Right cardiac atrium (tissue), 5 donors: ENCODE data around the gene KPNA4. TPM values are rescaled to one million over a fixed set of nuclear protein-coding genes. Genes with fewer than 3 reads are reported as not detected.

Experiments
- ATAC-seq, 2 donors: fragments of 200-7000 bp; cut with Tn5 transposase; one replicate each; pipeline versions ENCODE4 v1.8.0 to v1.9.1; 2020; ENCODE audit warnings: moderate library complexity in 2 of 2, mild to moderate bottlenecking in 1 of 2
- DNase-seq, 3 donors: peaks; one replicate each; pipeline ENCODE4 v3.0.0-alpha.2; 2020
- H3K27ac ChIP-seq: one replicate; pipeline ENCODE4 v1.5.1; 2013; ENCODE audit warnings: mild to moderate bottlenecking, low read length, control low read depth, moderate library complexity
- H3K27me3 ChIP-seq: one replicate; pipeline ENCODE4 v1.6.1; 2013; ENCODE audit not compliant: control insufficient read depth, insufficient read depth
- H3K4me1 ChIP-seq: one replicate; pipeline ENCODE4 v1.6.1; 2013; ENCODE audit warnings: low read length; ENCODE audit not compliant: control insufficient read depth, insufficient read depth
- H3K4me3 ChIP-seq: one replicate; pipeline ENCODE4 v1.5.1; 2013; ENCODE audit warnings: low read length, control low read depth
- H3K9me3 ChIP-seq: one replicate; pipeline ENCODE4 v1.6.1; 2013; ENCODE audit warnings: low read length; ENCODE audit not compliant: control insufficient read depth
- WGBS: extraction: QIAGEN DNeasy Blood & Tissue Kit; methylation state at CpG from one replicate; pipeline ENCODE4 v1.1.7; 2013; 5-methylcytosine and 5-hydroxymethylcytosine counted together
- intact Hi-C, 4 donors: fragments of 100-400 bp; cut with DNase I; formaldehyde crosslinking; loops; one replicate each; pipeline versions ENCODE4 v1.11.0 to v1.14.0; 2022 to 2023
- polyA plus RNA-seq: library from polyadenylated mRNA; stranded (reverse); fragments of 200-250 nt; gene quantifications from one replicate; pipeline ENCODE4 v1.2.3, GENCODE V29; 2013
- total RNA-seq, 4 donors: library from RNA; stranded (reverse); fragmentation: NEBNext Ultra II Directional; extraction: Animal tissue kit (Norgen Biotek cat#: 25700); gene quantifications; one replicate each; pipeline ENCODE4 v1.2.1, GENCODE V29; 2021
- donor health status: healthy with polysubstance abuse.
- donor health status: DM: no; HTN: yes; CAD: no.
- donor health status: DM: no; HTN: no; CAD: no.
- donor health status: DM: no; HTN: yes; CAD: no; lungs with severe emphysema.
- donor health status: DM: yes; HTN: yes; CAD: no.

KPNA4 gene
- total and polyA plus RNA-seq, 5 donors = 27.9 to 132 (median 101) TPM

DNA sequence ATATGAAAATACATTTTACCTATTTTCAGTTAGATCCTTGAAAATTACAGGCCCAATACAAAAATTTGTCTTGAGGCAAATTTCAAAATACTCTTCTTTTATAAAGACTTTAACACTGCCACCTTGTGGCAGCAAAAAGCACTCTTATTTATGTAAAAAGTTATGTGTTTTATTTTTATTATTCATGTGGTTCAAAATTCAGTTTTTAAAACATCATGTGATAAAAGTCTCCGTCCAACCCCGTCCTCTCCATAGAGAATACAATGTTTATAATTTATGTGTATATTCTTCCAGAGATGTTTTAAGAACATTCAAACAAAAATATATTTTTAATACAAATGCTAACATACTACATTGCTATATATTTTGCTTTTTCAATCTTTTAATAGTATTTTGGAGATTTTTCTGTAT, 78.9 kb downstream of the KPNA4 start:
- H3K27ac ChIP-seq = no peak overlapping the region
- DNase-seq (no peak), ATAC-seq (no peak)
- intact Hi-C loops = no loop called here
- no peaks in the 10 kb centered on the region for H3K27me3 ChIP-seq
- whole genome bisulfite sequencing = 12% methylated on average over 2 of the region's 2 CpGs
- H3K9me3 ChIP-seq = no peaks in the 10 kb centered on the region
- no peak overlapping the region for H3K4me3 ChIP-seq
- no peaks in the 10 kb centered on the region for H3K4me1 ChIP-seq

DNA sequence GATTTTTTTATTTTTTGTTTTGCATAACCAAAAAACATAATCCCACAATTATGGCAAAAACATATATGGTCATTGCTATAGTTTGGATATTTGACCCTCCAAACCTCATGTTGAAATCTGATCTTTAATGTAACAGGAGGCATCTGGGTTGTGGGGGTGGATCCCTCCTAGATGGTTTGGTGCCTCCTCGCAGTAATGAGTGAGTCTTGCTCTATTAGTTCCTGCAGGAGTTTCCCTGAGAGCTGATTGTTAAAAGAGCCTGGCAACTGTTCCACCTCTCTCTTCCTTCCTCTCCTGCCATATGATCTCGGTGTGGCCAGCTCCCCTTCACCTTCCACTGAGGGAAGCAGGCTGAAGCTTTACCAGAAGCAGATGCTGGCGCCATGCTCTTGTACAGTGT, 82.6 kb downstream of the KPNA4 start:
- Histone ChIP-seq H3K4me3 (no peak overlapping the region), H3K9me3 (no peaks in the 10 kb centered on the region), H3K27ac (no peak overlapping the region), H3K27me3 (no peaks in the 10 kb centered on the region), H3K4me1 (no peaks in the 10 kb centered on the region)
- DNase-seq (no peak), ATAC-seq (no peak)
- WGBS = 78% methylated on average over 3 of the region's 3 CpGs
- intact Hi-C loops = no loop called here

DNA sequence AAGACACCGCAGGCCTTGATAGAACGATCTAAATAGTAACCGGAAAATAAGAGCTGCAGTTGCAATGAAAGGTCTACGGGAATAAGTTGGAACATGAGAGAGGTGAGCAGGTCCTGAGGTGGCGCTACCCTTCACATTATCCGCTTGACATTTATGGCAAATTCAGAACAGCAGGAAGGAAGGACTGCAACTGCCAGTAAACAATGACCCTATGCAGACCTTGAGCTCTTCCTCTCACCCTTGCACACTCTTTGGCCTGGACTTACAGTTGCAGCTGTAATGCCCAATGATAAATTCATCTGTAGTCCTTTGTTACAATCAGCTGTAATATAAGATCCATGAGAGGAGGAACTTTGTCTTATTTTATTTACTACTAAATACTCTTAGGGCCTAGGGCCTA, 83.5 kb downstream of the KPNA4 start:
- ATAC-seq = no peak
- 90% methylated on average over 6 of the region's 6 CpGs for WGBS
- Histone ChIP-seq H3K27ac (no peak overlapping the region), H3K9me3 (no peaks in the 10 kb centered on the region), H3K4me1 (no peaks in the 10 kb centered on the region), H3K4me3 (no peak overlapping the region), H3K27me3 (no peaks in the 10 kb centered on the region)
- intact Hi-C loops = no loop called here
- DNase-seq = no peak

DNA sequence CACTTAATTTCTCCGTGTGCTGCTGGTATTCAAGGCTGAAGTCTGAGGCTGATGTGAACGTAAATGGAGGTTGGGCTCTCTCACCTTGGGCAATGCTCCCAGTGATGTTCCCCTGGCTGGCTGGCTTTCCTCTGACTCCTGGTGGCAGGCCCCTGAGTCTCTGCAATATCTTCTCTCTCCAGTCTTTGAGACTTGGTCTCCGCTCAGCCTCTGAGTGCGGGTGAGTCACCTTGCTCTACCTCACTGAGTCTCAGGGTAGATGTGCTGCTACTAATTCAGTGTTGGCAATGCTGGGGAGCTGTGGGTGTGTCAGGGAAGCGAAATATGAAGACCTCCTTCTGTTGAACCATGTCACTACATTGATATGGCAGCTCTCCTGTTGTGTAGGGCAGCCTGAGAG, 84.4 kb downstream of the KPNA4 start:
- Histone ChIP-seq H3K9me3 (no peaks in the 10 kb centered on the region), H3K27ac (no peak overlapping the region), H3K27me3 (no peaks in the 10 kb centered on the region), H3K4me1 (no peaks in the 10 kb centered on the region), H3K4me3 (no peak overlapping the region)
- ATAC-seq (no peak), DNase-seq (no peak)
- intact Hi-C loops = no loop called here
- 92% methylated on average over 5 of the region's 5 CpGs for WGBS

DNA sequence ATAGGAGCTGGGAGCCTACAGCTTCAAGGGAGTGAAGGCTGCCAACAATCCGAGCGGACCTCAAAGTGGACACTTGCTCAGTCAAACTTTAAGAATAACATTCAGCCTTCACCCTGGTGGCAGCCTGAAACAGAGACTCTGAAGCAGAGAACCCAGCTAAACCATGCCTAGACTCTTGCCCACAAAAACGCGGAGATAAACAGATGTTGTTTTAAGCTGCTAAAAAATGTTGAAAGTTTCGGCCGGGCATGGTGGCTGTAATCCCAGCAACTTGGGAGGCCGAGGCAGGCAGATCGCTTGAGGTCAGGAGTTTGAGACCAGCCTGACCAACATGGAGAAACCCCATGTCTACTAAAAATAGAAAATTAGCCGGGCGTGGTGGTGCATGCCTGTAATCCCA, 86.0 kb downstream of the KPNA4 start:
- intact Hi-C loops = no loop called here
- Histone ChIP-seq H3K4me1 (no peaks in the 10 kb centered on the region), H3K4me3 (no peak overlapping the region), H3K27me3 (no peaks in the 10 kb centered on the region), H3K27ac (no peak overlapping the region), H3K9me3 (no peaks in the 10 kb centered on the region)
- no peak for DNase-seq
- ATAC-seq = no peak
- 91% methylated on average over 10 of the region's 10 CpGs for WGBS

DNA sequence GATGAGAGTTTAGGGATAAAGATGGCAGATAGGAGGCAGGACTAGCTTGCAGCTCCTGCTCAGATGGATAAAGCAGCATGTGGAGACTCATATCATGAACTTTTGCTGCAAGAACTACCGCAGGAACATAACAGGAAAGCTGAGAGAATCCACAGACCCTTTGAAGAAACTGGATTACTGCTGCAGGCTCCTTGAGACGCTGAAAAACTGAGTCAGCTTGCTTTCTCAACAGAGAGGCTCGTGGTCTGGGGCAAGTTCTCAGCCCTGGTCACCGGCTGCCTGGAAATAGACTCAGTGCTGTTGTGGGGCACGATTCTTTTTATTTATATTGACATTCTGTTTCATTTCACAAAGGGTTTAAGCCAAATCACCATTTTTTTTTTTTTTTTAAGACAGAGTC, 87.0 kb downstream of the KPNA4 start:
- no peak overlapping the region for H3K4me3 ChIP-seq
- no peaks in the 10 kb centered on the region for H3K27me3 ChIP-seq
- 85% methylated on average over 5 of the region's 5 CpGs for WGBS
- intact Hi-C loops = no loop called here
- no peaks in the 10 kb centered on the region for H3K4me1 ChIP-seq
- H3K9me3 ChIP-seq = no peaks in the 10 kb centered on the region
- no peak overlapping the region for H3K27ac ChIP-seq
- ATAC-seq (no peak), DNase-seq (no peak)

DNA sequence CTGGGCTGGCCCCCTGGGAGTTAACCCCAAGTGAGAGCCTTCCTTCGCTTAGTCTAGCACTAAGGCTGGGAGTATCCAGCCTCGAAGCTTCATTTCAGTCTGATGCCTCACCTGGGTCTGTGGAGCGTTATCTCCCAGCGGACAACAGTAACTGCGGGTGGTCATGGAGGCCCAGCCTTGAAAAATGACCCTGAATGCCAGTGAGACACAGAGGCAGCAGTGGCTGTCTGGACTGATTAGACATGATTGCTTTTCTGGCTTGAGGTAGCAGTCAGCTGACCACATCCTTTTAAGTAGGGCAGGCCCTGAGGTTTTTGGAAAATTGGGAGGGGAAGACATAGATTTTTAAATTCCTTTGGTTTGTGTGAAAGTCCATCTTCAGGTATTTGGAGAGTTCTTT, 87.6 kb downstream of the KPNA4 start:
- intact Hi-C loops = no loop called here
- Histone ChIP-seq H3K4me1 (no peaks in the 10 kb centered on the region), H3K9me3 (no peaks in the 10 kb centered on the region), H3K4me3 (no peak overlapping the region), H3K27ac (no peak overlapping the region), H3K27me3 (no peaks in the 10 kb centered on the region)
- no peak for DNase-seq
- no peak for ATAC-seq
- WGBS = 64% methylated on average over 5 of the region's 5 CpGs

DNA sequence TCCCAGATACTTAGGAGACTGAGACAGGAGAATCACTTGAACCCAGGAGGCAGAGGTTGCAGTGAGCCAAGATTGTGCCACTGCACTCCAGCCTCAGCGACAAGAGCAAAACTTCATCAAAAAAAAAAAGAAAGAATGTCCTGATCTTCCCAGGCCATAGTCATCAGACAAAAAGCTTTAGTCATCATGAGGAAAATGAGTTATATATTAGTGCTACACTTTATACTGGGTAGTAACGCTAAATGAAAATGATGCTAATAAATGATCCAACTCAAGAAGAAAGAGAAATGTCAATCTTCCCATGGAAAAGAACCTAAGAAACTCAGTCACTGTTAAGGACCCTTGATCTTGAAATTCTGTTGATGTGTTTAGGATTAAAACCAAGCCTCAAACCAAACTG, 89.5 kb downstream of the KPNA4 start:
- Histone ChIP-seq H3K27ac (no peak overlapping the region), H3K27me3 (no peaks in the 10 kb centered on the region), H3K4me1 (no peaks in the 10 kb centered on the region), H3K9me3 (no peaks in the 10 kb centered on the region), H3K4me3 (no peak overlapping the region)
- WGBS = 99% methylated on average over 2 of the region's 2 CpGs
- no peak for ATAC-seq
- no peak for DNase-seq
- intact Hi-C loops = no loop called here

DNA sequence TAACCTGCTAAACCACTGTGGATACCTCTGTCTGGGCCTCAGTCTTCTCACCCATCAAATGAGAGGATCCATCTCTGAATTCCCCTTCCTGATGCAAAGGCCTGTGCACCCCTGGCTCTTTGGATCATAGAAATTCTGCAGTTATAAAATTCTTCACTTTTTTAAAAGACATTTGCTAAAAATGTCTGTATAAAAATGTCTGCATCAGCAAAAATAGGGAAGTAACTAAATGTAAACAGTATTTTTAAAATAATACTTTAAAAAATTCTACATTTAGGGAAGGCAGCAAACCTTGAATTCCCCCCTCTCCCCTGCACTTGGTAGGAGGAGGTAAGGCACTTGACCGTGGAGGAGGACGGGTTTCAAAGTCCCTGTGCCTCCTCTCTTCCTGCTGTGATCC, 90.2 kb downstream of the KPNA4 start:
- intact Hi-C loops = no loop called here
- H3K9me3 ChIP-seq = peaks cover 2% of the 10 kb centered on the region
- no peaks in the 10 kb centered on the region for H3K27me3 ChIP-seq
- no peak overlapping the region for H3K4me3 ChIP-seq
- 84% methylated on average over 2 of the region's 2 CpGs for WGBS
- no peak overlapping the region for H3K27ac ChIP-seq
- ATAC-seq (no peak), DNase-seq (no peak)
- H3K4me1 ChIP-seq = no peaks in the 10 kb centered on the region

DNA sequence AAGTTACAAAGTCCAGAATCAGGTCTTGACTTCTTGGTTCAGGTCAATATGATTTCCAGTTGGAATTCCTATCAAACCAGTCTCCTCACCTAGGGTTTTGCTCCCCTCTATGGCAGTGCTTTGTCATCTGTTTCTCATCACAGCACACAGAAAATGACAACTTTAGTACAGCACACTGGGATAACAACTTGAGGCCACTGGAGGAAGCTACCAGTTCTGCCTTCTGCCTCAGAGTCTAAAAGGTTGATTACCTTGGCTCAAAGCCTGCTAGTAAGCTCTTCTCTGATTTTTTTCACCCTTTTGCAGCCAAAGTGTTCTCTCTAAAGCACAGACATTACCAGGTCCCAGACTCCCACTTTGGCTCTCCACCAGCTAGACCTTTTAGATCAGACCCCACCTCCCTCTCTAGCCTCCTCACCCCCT, 90.9 kb downstream of the KPNA4 start:
- intact Hi-C loops = no loop called here
- peaks cover 3% of the 10 kb centered on the region for H3K9me3 ChIP-seq
- H3K27ac ChIP-seq = no peak overlapping the region
- no peaks in the 10 kb centered on the region for H3K27me3 ChIP-seq
- no peaks in the 10 kb centered on the region for H3K4me1 ChIP-seq
- no peak overlapping the region for H3K4me3 ChIP-seq
- DNase-seq = no peak
- no peak for ATAC-seq

DNA sequence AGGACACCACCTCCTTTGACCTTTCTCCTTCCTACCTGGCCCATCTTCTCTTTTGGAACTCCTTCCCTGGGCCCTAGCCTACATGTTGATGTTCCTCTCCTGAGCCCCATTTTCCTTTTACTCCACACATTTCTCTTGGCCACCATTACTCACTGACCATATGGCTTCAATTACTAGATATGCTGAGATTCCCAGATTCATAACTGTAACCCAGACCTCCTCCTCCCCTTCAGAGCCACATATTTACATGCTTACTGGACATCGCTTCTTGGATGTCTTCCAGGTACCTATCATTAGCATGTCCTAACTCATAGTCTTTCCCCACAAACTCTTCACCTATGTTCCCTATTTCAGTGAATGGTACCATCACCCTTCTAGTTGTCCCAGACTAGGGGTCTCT, 91.4 kb downstream of the KPNA4 start:
- Histone ChIP-seq H3K4me1 (no peaks in the 10 kb centered on the region), H3K27ac (no peak overlapping the region), H3K9me3 (peaks cover 3% of the 10 kb centered on the region), H3K4me3 (no peak overlapping the region), H3K27me3 (no peaks in the 10 kb centered on the region)
- WGBS = 63% methylated on average over 1 of the region's 1 CpG
- DNase-seq (no peak), ATAC-seq (no peak)
- intact Hi-C loops = no loop called here

DNA sequence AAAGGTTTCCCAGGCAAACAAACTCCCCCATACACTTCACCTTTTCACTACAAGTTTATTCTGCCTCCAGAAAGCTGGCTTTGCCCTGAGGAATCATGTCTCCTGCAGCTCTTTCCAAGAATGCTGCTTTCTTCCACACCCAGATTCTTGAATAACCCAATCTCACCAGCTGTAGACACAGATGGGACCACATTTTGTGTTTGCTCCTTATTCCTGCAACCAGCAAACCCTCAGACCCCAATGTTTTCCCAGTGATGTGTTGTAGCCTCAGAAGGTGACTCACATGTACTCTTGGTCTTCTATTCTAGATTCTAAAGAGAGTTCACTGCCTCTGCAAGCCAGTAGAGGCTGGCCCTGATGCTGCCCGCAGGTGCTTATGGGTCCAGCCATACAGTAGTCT, 92.2 kb downstream of the KPNA4 start:
- Histone ChIP-seq H3K27ac (no peak overlapping the region), H3K9me3 (peaks cover 3% of the 10 kb centered on the region), H3K4me1 (no peaks in the 10 kb centered on the region), H3K4me3 (no peak overlapping the region), H3K27me3 (no peaks in the 10 kb centered on the region)
- intact Hi-C loops = no loop called here
- ATAC-seq (no peak), DNase-seq (no peak)
- WGBS = 46% methylated on average over 1 of the region's 1 CpG
